Measurements from ENCODE around the gene KCNC1. TPM values are rescaled to one million over a fixed set of nuclear protein-coding genes. Genes with fewer than 3 reads are reported as not detected.

KCNC1 gene
- total and polyA plus RNA-seq, 9 of the 15 experiments (the other 6 are each of a cell fraction or from before 2014, with no cell fraction given) = 0.05 to 0.08 TPM; not detected in 7

DNA sequence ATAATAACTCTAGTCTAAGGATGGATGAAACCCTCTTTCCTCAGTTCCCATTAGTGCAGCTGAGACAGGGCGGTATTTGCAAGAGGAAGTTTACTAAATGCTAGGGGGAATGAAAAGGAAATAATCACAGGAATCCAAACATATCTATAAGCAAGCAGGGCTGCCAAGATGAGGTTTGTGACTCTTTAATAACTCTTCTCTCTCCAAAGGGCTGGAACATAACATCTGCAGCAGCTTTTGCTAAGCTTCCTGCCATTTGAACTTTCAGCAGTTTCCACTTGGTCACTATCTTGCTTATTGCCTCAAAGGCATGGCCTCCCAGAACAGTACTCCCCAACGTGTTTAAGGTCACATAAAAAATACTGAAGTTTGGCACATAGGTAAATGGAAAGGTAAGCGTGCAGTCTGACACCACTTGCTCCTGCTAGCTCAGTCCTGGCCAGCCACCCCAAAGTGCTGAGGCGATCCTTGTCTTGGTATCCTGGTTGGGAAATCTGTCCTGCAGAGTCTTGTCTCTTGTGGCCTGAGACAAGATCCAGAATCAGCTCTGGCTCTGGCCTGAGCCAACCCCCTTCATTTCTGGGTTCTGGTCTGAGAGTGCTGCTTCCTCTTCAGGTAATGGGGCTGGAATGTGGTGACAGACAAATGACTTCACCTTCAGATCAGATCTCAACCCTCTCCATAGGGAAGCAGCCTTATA, 81.8 kb downstream of the KCNC1 start:
- Histone ChIP-seq H3K4me2 (ENCODE audit: insufficient read depth, low read length) (no peak overlapping the region), H2AFZ (ENCODE audit: low read depth, low read length) (no peak overlapping the region), H3K79me2 (ENCODE audit: control insufficient read depth, insufficient read depth, low read length) (no peaks in the 10 kb centered on the region), H3K9ac (ENCODE audit: insufficient read depth in 1 of 2, low read depth in 2 of 2, low read length in 2 of 2) (no peak overlapping the region), H3K9me3 (replicated peaks; ENCODE audit: control insufficient read depth, insufficient read depth, low read depth, low read length) (no peaks in the 10 kb centered on the region), H3K9me1 (ENCODE audit: control insufficient read depth, insufficient read depth, low read length) (no peaks in the 10 kb centered on the region), H3K27ac (ENCODE audit: extremely low read depth, low read depth, low read length) (no peak overlapping the region), H4K20me1 (replicated peaks; ENCODE audit: control insufficient read depth, insufficient read depth, low read length) (peaks cover 7% of the 10 kb centered on the region; the same call in 1 of the 2 replicates), H3K4me1 (replicated peaks in 1 of 2; ENCODE audit: control insufficient read depth in 2 of 2, insufficient read depth in 2 of 2, low read length in 2 of 2) (no peaks in the 10 kb centered on the region), H3K36me3 (ENCODE audit: control insufficient read depth, insufficient read depth, low read length) (no peaks in the 10 kb centered on the region), H3K27me3 (ENCODE audit: control insufficient read depth in 2 of 2, insufficient read depth in 2 of 2, low read length in 2 of 2) (no peaks in the 10 kb centered on the region), H3K4me3 (no peak overlapping the region)
- CTCF ChIA-PET (ENCODE audit: low intra/inter-chr PET ratio) = no interaction called here
- in situ Hi-C loops (cut with MboI) (no loop called here), intact Hi-C loops (cut with micrococcal nuclease) (no loop called here)
- no peak for DNase-seq (ENCODE audit: extremely low read depth in 1 of 4, low spot score in 3 of 4)
- 25% methylated on average over 4 of the region's 4 CpGs for WGBS (ENCODE audit: insufficient coverage, low coverage, missing lambda C conversion rate)
- TF ChIP-seq YY1 (IDR thresholded peaks at IDR 0.05; ENCODE audit: borderline replicate concordance in 1 of 3, control insufficient read depth in 1 of 3, extremely low read depth in 1 of 3, insufficient read depth in 3 of 3, insufficient read length in 1 of 3, insufficient replicate concordance in 2 of 3, low read depth in 1 of 3, low read length in 2 of 3) (no peak), BDP1 (IDR thresholded peaks at IDR 0.05; ENCODE audit: insufficient read depth, insufficient read length) (no peak)
- FAIRE-seq = no peak
- POLR2A ChIA-PET = interaction anchor here (1.2 kb wide), 1 partner anchor 14 kb away, joined by 3 read pairs; no protein-coding TSS in a partner anchor
- ATAC-seq = no peak
- no TSS peak for BruUV-seq (replicated peaks)

- no peak overlapping the region for H3K9ac ChIP-seq (ENCODE audit: insufficient read depth in 1 of 2, low read depth in 2 of 2, low read length in 2 of 2)
- no peaks in the 10 kb centered on the region for H3K4me1 ChIP-seq (replicated peaks in 1 of 2; ENCODE audit: control insufficient read depth in 2 of 2, insufficient read depth in 2 of 2, low read length in 2 of 2)
- no peaks in the 10 kb centered on the region for H3K36me3 ChIP-seq (ENCODE audit: control insufficient read depth, insufficient read depth, low read length)
- H3K4me2 ChIP-seq (ENCODE audit: insufficient read depth, low read length) = no peak overlapping the region
- H4K20me1 ChIP-seq (replicated peaks; ENCODE audit: control insufficient read depth, insufficient read depth, low read length) = 0 out of 2 replicates have a peak, but pooled peaks cover 2% of the 10 kb centered on the region
- H3K9me1 ChIP-seq (ENCODE audit: control insufficient read depth, insufficient read depth, low read length) = no peaks in the 10 kb centered on the region
- intact Hi-C loops (cut with micrococcal nuclease) (no loop called here), in situ Hi-C loops (cut with MboI) (no loop called here)
- BruUV-seq (replicated peaks) = no TSS peak
- H3K9me3 ChIP-seq (replicated peaks; ENCODE audit: control insufficient read depth, insufficient read depth, low read depth, low read length) = no peaks in the 10 kb centered on the region
- H3K27me3 ChIP-seq (ENCODE audit: control insufficient read depth in 2 of 2, insufficient read depth in 2 of 2, low read length in 2 of 2) = no peaks in the 10 kb centered on the region
- DNase-seq (ENCODE audit: extremely low read depth in 1 of 4, low spot score in 3 of 4) (no peak), ATAC-seq (no peak), FAIRE-seq (no peak)
- H2AFZ ChIP-seq (ENCODE audit: low read depth, low read length) = no peak overlapping the region
- no peak overlapping the region for H3K4me3 ChIP-seq
- ChIA-PET CTCF (ENCODE audit: low intra/inter-chr PET ratio) (no interaction called here), POLR2A (no interaction called here)
- 32% methylated on average over 4 of the region's 4 CpGs for WGBS (ENCODE audit: insufficient coverage, low coverage, missing lambda C conversion rate)
- no peaks in the 10 kb centered on the region for H3K79me2 ChIP-seq (ENCODE audit: control insufficient read depth, insufficient read depth, low read length)
- no peak overlapping the region for H3K27ac ChIP-seq (ENCODE audit: extremely low read depth, low read depth, low read length)
- TF ChIP-seq ZNF277 (CRISPR knock-in tag; IDR thresholded peaks at IDR 0.05; ENCODE audit: borderline replicate concordance) = no peak
- no peak for TF ChIP-seq LEF1 (IDR thresholded peaks at IDR 0.05)
- TF ChIP-seq, protein P1, sequence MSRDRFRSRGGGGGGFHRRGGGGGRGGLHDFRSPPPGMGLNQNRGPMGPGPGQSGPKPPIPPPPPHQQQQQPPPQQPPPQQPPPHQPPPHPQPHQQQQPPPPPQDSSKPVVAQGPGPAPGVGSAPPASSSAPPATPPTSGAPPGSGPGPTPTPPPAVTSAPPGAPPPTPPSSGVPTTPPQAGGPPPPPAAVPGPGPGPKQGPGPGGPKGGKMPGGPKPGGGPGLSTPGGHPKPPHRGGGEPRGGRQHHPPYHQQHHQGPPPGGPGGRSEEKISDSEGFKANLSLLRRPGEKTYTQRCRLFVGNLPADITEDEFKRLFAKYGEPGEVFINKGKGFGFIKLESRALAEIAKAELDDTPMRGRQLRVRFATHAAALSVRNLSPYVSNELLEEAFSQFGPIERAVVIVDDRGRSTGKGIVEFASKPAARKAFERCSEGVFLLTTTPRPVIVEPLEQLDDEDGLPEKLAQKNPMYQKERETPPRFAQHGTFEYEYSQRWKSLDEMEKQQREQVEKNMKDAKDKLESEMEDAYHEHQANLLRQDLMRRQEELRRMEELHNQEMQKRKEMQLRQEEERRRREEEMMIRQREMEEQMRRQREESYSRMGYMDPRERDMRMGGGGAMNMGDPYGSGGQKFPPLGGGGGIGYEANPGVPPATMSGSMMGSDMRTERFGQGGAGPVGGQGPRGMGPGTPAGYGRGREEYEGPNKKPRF (IDR thresholded peaks at IDR 0.05; ENCODE audit: low read depth, low read length) = no peak
- no peak for TF ChIP-seq ATF4 (CRISPR knock-in tag; IDR thresholded peaks at IDR 0.05)
Measured at GRCh38 chr11:17821648-17822400, 87.2 kb downstream of the KCNC1 start.

All from K562 (cell line).